Measurements from ENCODE around the gene TLK2.

DNA sequence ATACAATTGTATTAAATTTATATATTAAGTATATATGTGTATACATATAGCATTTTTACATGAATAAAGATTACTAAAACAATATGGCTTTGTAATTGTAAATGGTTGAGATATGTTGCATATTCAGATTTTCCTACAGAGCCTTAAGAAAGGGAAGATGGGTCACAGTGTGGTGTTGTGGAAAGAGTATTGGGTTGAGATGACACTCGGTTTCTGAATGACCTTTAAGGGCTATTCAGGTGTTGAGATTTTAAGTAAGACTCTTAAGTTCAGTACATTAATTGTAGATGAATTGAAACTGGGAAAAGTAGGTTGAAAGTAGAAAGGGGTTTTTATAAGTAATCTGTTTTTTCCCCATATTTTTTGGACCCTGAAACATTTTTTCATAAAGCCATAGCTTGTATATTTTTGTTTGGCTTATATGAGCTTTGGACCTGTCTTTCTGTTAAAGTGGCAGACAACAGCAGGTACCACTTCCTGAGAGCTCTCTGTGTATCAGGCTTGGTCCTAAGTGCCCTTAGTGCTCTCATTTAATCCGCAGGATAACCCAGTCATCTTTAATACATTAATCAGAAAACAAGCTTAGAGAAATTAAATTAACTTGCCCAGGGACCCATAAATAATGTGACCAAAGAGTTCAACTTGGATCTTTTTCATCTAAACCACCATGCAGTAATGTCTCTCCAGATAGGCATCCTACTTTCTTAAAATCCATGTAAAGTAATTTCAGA lies 100.3 kb downstream of the TLK2 start:
- TF ChIP-seq GATA2 (IDR thresholded peaks at IDR 0.05; ENCODE audit: low read depth, low read length) = no peak
- no peak for TF ChIP-seq GATA3 (IDR thresholded peaks at IDR 0.05; ENCODE audit: low read depth, low read length)

Data from SH-SY5Y (cell line).